CD14-positive monocyte (primary cell): ENCODE measurements around the gene SYNJ2. TPM values are rescaled to one million over a fixed set of nuclear protein-coding genes. Genes with fewer than 3 reads are reported as not detected.

Source experiments
- DNase-seq, 3 donors: peaks; one replicate each; pipeline ENCODE4 v3.0.0-alpha.2; 2011 to 2022
- H2AFZ ChIP-seq: 2 replicates; pipeline ENCODE4 v1.6.0; 2012; ENCODE audit warnings: mild to moderate bottlenecking, low read depth, low read length, inconsistent platforms; ENCODE audit not compliant: insufficient read depth, poor library complexity, severe bottlenecking
- H3K27ac ChIP-seq, 2 donors: 1 replicate in 1 of 2; 2 replicates in 1 of 2; pipeline ENCODE4 v1.5.1; 2012 to 2013; ENCODE audit warnings: low read length in 2 of 2, control low read depth in 1 of 2, inconsistent platforms in 1 of 2, low read depth in 1 of 2, mild to moderate bottlenecking in 1 of 2
- H3K27me3 ChIP-seq, 2 donors: one replicate each; pipeline versions ENCODE4 v1.6.0 to v1.6.1; 2011 to 2013; ENCODE audit warnings: low read length in 2 of 2; ENCODE audit not compliant: control insufficient read depth in 2 of 2, insufficient read depth in 2 of 2
- H3K36me3 ChIP-seq, 2 donors: replicated peaks in 1 of 2; 1 replicate in 1 of 2; 2 replicates in 1 of 2; pipeline versions ENCODE4 v1.5.1 to v1.6.1; 2012 to 2013; ENCODE audit warnings: low read length in 2 of 2, control low read depth in 1 of 2, inconsistent platforms in 1 of 2, mild to moderate bottlenecking in 1 of 2; ENCODE audit not compliant: insufficient read depth in 2 of 2, control insufficient read depth in 1 of 2
- H3K4me1 ChIP-seq, 2 donors: 1 replicate in 1 of 2; 2 replicates in 1 of 2; pipeline versions ENCODE4 v1.5.1 to v1.6.1; 2012 to 2013; ENCODE audit warnings: low read length in 2 of 2, control low read depth in 1 of 2, inconsistent platforms in 1 of 2, mild to moderate bottlenecking in 1 of 2, moderate library complexity in 1 of 2; ENCODE audit not compliant: insufficient read depth in 2 of 2, control insufficient read depth in 1 of 2
- H3K4me2 ChIP-seq: replicated peaks from 2 replicates; pipeline ENCODE3; 2012; ENCODE audit warnings: low read length, moderate library complexity, mild to moderate bottlenecking; ENCODE audit not compliant: poor library complexity, severe bottlenecking; ENCODE audit errors: extremely low read depth
- H3K4me3 ChIP-seq, 3 experiments: fragments of 200-600 bp in 1 of 3; sonication (generic) in 1 of 3; replicated peaks in 1 of 3; 1 replicate in 2 of 3; 2 replicates in 1 of 3; pipeline ENCODE4 v1.5.1; 2011 to 2013; ENCODE audit warnings: low read length in 3 of 3, mild to moderate bottlenecking in 3 of 3, control low read depth in 2 of 3, low read depth in 2 of 3, inconsistent platforms in 1 of 3, moderate library complexity in 1 of 3
- H3K79me2 ChIP-seq: 2 replicates; pipeline ENCODE4 v1.6.0; 2012; ENCODE audit warnings: mild to moderate bottlenecking, control low read depth, inconsistent platforms, low read length, moderate library complexity; ENCODE audit not compliant: insufficient read depth
- H3K9ac ChIP-seq: 2 replicates; pipeline ENCODE4 v1.6.0; 2017; ENCODE audit warnings: low read length, mild to moderate bottlenecking; ENCODE audit not compliant: insufficient read depth, poor library complexity, severe bottlenecking
- H3K9me3 ChIP-seq, 2 donors: replicated peaks in 1 of 2; 1 replicate in 1 of 2; 2 replicates in 1 of 2; pipeline versions ENCODE4 v1.5.1 to v1.6.1; 2012 to 2013; ENCODE audit warnings: low read length in 2 of 2, control low read depth in 1 of 2; ENCODE audit not compliant: control insufficient read depth in 1 of 2, insufficient read depth in 1 of 2
- H4K20me1 ChIP-seq: 2 replicates; pipeline ENCODE4 v1.6.0; 2012; ENCODE audit warnings: mild to moderate bottlenecking, low read length, control low read depth, moderate library complexity; ENCODE audit not compliant: insufficient read depth
- H3K27ac Mint-ChIP-seq, 7 donors: one replicate each; pipeline ENCODE4 v1.8.0; 2020; ENCODE audit warnings: mild to moderate bottlenecking in 7 of 7, mixed read lengths in 7 of 7, moderate library complexity in 6 of 7, inconsistent platforms in 2 of 7
- H3K27me3 Mint-ChIP-seq, 3 donors: one replicate each; pipeline ENCODE4 v1.8.0; 2021 to 2022; ENCODE audit warnings: low read depth in 3 of 3, mild to moderate bottlenecking in 3 of 3, mixed read lengths in 3 of 3, moderate library complexity in 3 of 3, inconsistent platforms in 1 of 3
- H3K36me3 Mint-ChIP-seq, 2 donors: one replicate each; pipeline ENCODE4 v1.8.0; 2020; ENCODE audit warnings: mixed read lengths in 2 of 2, inconsistent platforms in 1 of 2, mild to moderate bottlenecking in 1 of 2
- H3K4me1 Mint-ChIP-seq: one replicate; pipeline ENCODE4 v1.8.0; 2020; ENCODE audit warnings: mild to moderate bottlenecking, mixed read lengths
- H3K4me3 Mint-ChIP-seq, 2 donors: one replicate each; pipeline ENCODE4 v1.8.0; 2020; ENCODE audit warnings: mild to moderate bottlenecking in 2 of 2, mixed read lengths in 2 of 2, moderate library complexity in 1 of 2
- H3K9me3 Mint-ChIP-seq, 7 donors: one replicate each; pipeline ENCODE4 v1.8.0; 2020 to 2022; ENCODE audit warnings: mixed read lengths in 7 of 7, mild to moderate bottlenecking in 6 of 7, moderate library complexity in 6 of 7, inconsistent platforms in 2 of 7
- CTCF ChIP-seq: fragments of 200-600 bp; IDR thresholded peaks from one replicate; pipeline ENCODE4 v1.8.0; 2022; ENCODE audit warnings: antibody characterized with exemption, mild to moderate bottlenecking
- WGBS: methylation state at CpG from one replicate; pipeline ENCODE4 v1.1.5; 2013; ENCODE audit warnings: missing lambda C conversion rate; ENCODE audit not compliant: insufficient coverage; 5-methylcytosine and 5-hydroxymethylcytosine counted together
- intact Hi-C, 2 donors: fragments of 100-400 bp; cut with micrococcal nuclease; formaldehyde crosslinking; loops; one replicate each; pipeline versions ENCODE4 v1.15.0 to v1.15.1; 2023
- polyA plus RNA-seq, 3 donors: library from polyadenylated mRNA; depleted of rRNA in 1 of 3; unstranded in 2 of 3; stranded (reverse) in 1 of 3; fragments of 300-500 nt in 2 of 3; fragments of >200 nt in 1 of 3; fragmentation: Illumina TruSeq in 2 of 3; gene quantifications; 1 replicate in 2 of 3; 2 replicates in 1 of 3; pipeline ENCODE4 v1.2.3, GENCODE V29; 2012 to 2021

SYNJ2 gene
- polyA plus RNA-seq, 3 donors, result 0.82 to 2.0 (median 1.6) TPM

DNA sequence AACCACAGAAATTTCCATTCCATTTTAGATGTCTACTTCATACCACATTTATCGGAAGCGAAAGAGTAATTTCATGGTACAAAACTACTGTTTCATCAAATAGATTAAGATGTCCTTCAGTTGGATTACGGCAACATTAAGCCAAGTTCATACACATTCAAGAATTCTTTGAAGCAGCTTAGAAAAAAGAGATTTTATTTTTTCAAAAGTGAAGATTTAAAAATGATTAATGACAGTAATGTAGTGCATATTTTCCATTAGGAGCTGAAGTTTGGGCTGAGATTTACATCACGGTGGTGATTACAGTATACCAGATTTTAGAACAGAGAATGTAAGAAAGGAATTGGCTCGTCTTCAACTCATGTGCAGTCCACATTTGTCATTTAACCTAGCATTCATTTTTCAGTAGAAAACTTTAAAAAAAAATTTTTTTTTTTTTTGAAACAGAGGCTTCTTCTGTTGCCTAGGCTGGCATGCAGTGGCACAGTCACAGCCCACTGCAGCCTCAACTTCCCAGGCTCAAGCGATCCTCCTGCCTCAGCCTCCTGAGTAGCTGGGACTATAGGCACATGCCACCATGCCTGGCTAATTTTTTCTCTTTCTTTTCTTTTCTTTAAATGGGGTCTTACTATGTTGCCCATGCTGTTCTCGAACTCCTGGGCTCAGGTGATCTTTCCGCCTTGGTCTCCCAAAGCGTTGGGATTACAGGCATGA, 1.9 kb downstream of the SYNJ2 start:
- no peak overlapping the region for H3K4me3 ChIP-seq
- H3K4me1 ChIP-seq, result peaks cover 37 to 41% of the 10 kb centered on the region in 2 donors
- H2AFZ ChIP-seq, result no peak overlapping the region

GRCh38 chr6:157984128-157984527, 2.5 kb downstream of the SYNJ2 start:
- Mint-ChIP-seq H3K9me3 (peaks cover 0 to 3% (median 0%) of the 10 kb centered on the region in 7 donors), H3K36me3 (peaks cover 4 to 5% of the 10 kb centered on the region in 2 donors), H3K27ac (peak overlapping the region in 1 of 7 donors; percentile 40), H3K4me3 (peak overlapping the region in 1 of 2 donors; percentile 48), H3K4me1 (peaks cover 43% of the 10 kb centered on the region), H3K27me3 (peaks cover 30 to 59% (median 39%) of the 10 kb centered on the region in 3 donors)
- intact Hi-C loops, result loop anchor here in 1 of 2 donors (5.0 kb wide), 2 partner anchors 48 to 88 kb away; no protein-coding TSS in a partner anchor
- 90% methylated on average over 1 of the region's 4 CpGs for WGBS
- no peaks in the 10 kb centered on the region for H3K36me3 ChIP-seq
- H4K20me1 ChIP-seq, result no peaks in the 10 kb centered on the region
- no peak overlapping the region for H2AFZ ChIP-seq
- no peaks in the 10 kb centered on the region for H3K79me2 ChIP-seq
- no peak for DNase-seq
- no peak overlapping the region for H3K4me3 ChIP-seq
- no peak for TF ChIP-seq CTCF
- peaks cover 31 to 41% of the 10 kb centered on the region in 2 donors for H3K4me1 ChIP-seq
- no peak overlapping the region for H3K27ac ChIP-seq
- H3K27me3 ChIP-seq, result peaks cover 13 to 28% of the 10 kb centered on the region in 2 donors
- peaks cover 0 to 6% of the 10 kb centered on the region in 2 donors for H3K9me3 ChIP-seq
- H3K4me2 ChIP-seq, result no peak overlapping the region
- no peak overlapping the region for H3K9ac ChIP-seq

More for the DNA sequence above, 1.9 kb downstream of the SYNJ2 start:
- H3K4me2 ChIP-seq, result no peak overlapping the region
- H3K36me3 ChIP-seq, result no peaks in the 10 kb centered on the region
- no peaks in the 10 kb centered on the region for H4K20me1 ChIP-seq
- no peak overlapping the region for H3K9ac ChIP-seq
- H3K27me3 Mint-ChIP-seq, result peaks cover 30 to 61% (median 39%) of the 10 kb centered on the region in 3 donors
- H3K27ac Mint-ChIP-seq, result no peak overlapping the region
- TF ChIP-seq CTCF, result no peak
- peaks cover 0 to 6% of the 10 kb centered on the region in 2 donors for H3K9me3 ChIP-seq
- peaks cover 0 to 3% (median 0%) of the 10 kb centered on the region in 7 donors for H3K9me3 Mint-ChIP-seq
- H3K27me3 ChIP-seq, result peaks cover 13 to 28% of the 10 kb centered on the region in 2 donors
- H3K4me1 Mint-ChIP-seq, result peaks cover 46% of the 10 kb centered on the region
- no peaks in the 10 kb centered on the region for H3K79me2 ChIP-seq
- H3K27ac ChIP-seq, result no peak overlapping the region
- 100% methylated on average over 3 of the region's 9 CpGs for WGBS
- DNase-seq, result no peak
- intact Hi-C loops, result loop anchor here in 1 of 2 donors (5.0 kb wide), 2 partner anchors 49 to 89 kb away; no protein-coding TSS in a partner anchor
- H3K36me3 Mint-ChIP-seq, result peaks cover 4 to 5% of the 10 kb centered on the region in 2 donors
- peak overlapping the region in 1 of 2 donors; percentile 87 for H3K4me3 Mint-ChIP-seq
